ENCODE measurements around the gene SEMA3E.
"Not testable (repeated sequence)": the region's sequence is repeated elsewhere in the genome, so short reads cannot be mapped to it uniquely, and the experiment has no call there.

The SEMA3E gene

GRCh38 chr7:83648464-83649241 is at the start of gene SEMA3E:
SEMA3E (minus strand) TSS chr7:83649139.
- no peak for DNase-seq

- no peak for DNase-seq
These were observed 49.0 kb upstream of the SEMA3E start for GRCh38 chr7:83697804-83698530.

DNA sequence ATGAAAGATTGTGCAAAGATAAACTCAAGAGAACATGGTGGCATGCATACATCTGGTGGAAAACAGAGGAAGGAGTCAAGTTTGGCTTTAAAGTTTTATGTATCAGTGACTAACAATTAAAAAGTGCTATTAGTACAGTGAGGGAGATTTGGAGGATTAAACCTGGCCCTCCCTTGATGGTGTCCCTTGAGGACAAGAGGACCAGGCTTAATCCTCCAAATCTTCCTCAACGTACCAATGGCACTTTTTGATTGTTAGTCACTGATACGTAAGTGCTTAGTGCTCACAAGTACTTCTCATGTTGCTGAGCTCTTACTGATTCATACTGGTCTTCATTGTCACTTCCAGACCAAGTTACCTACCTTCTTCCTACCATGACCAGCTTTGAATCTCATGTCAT is 47.2 kb upstream of the SEMA3E start:
- no peak for DNase-seq

GRCh38 chr7:83695128-83695960 is 46.4 kb upstream of the SEMA3E start:
- DNase-seq = no peak

GRCh38 chr7:83693256-83693655 is 44.3 kb upstream of the SEMA3E start:
- DNase-seq = no peak

DNA sequence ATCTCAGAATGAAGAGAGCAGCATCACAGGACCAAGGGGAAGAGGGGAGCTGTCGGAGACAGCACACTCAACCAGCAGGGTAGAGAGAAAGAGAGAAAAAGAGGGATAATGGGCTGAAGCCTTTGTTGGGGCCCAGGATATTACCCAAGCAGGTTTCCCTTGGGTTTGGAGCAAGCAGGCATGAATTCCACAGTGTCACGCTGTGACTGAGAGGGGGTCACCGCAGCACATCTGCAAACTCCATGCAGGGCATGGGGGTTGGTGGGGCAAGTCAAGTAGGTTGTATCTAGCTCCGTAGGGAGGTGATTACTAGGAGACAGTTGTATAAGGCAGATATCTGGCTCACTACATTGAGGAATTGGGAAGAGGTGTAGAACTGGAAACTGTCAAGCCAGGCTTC is 42.2 kb upstream of the SEMA3E start:
- no peak for DNase-seq

GRCh38 chr7:83689855-83690254 is 40.9 kb upstream of the SEMA3E start:
- DNase-seq = no peak

DNA sequence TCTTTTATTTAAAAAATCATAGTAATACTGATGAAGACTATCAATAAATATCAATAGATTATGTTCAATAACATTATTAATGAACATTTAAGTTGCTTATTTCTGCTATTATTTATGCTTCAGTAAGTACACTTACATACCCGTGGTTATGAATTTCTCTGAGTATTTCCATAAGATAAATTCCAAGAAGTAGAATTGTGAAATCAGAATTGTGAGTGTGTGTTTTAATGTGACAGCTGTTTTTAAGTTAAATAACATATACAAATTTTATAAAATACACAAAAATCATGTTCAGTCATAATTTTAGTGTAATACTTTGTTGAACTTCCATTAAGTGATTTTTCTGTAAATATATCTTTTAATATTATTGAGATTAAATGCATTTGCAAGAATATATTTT is 37.5 kb upstream of the SEMA3E start:
- no peak for DNase-seq

GRCh38 chr7:83684928-83685327 is 36.0 kb upstream of the SEMA3E start:
- no peak for DNase-seq

GRCh38 chr7:83681200-83681778 is 32.4 kb upstream of the SEMA3E start:
- DNase-seq = no peak

DNA sequence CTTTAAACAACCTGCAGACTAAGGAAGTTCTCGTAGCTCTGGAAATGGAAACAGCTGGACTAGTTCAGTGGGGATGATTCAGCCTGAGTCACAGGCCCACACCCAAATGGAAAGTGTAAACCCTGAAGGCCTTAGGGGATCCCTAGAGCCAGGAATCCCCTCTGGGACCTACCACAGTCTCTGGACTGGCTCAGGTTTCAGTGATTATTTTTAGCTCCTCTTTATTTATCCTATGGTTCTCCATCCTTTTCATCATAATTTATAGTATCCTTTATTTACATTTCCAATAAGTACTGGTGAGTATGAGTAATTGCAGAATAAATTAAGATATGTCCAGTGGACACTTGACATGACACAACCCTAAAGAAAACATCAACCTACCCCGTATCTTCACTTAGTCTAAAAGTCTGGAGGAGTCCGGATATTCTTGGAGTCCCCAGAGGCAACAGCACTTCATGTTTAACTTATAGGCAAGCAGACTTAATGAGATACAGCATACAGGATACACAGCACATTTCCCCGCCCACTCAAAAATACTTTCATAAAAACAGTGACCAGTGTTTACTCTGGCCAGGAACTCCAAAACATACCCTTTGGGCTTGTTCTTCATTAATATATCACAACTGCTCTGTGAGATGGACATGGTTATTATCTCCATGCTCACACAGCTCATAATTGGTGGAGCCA is 28.4 kb upstream of the SEMA3E start:
- peak; percentile 58 for DNase-seq

DNA sequence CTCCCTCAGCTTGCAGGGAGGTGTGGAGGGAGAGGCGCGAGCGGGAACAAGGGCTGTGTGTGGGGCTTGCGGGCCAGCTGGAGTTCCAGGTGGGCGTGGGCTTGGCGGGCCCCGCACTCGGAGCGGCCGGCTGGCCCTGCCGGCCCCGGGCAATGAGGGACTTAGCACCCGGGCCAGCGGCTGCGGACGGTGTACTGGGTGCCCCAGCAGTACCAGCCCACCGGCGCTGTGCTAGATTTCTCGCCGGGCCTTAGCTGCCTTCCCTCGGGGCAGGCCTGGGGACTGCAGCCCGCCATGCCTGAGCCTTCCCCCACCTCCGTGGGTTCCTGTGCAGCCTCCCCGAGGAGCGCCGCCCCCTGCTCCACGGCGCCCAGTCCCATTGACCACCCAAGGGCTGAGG is 24.4 kb upstream of the SEMA3E start:
- DNase-seq = not testable (repeated sequence)

GRCh38 chr7:83672157-83672556 is 23.2 kb upstream of the SEMA3E start:
- no peak for DNase-seq

DNA sequence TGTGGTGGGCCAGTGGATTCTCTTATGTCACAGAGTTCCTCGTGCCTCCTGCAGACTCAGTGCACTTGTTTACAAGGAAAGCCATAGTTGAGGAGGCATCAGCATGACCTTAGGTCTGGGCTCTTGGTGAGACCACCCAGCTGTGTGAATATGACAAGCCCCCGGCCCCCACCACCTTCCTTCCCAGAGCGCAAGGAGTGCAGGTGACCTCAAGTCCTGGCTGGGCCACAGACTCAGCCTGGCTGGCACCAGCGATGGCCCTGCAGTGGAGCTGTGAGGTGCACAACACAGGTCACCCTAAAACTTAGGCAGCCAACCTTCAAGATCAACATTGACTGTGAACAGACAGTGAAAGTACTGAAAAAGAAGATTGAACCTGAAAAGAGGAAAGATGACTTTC is 14.2 kb upstream of the SEMA3E start:
- DNase-seq = no peak

DNA sequence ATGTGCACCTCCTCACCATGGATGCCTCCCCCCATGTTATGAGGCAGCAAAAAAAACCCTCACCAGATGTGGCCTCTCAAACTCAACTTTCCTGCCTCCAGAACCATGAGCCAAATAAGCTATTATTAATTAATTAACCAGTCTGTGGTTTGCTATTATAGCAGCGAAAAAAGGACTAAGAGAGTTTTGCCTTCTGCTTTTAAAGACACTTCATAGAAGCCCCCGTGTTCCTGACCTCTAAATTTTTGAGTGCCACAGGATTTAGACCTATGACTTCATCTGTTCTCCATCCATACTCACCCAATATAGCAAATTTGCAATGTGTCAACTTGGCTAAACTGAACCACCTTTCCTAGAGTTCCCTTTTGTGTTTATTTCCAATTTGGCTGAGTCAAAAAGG is 9.2 kb upstream of the SEMA3E start:
- DNase-seq = no peak

GRCh38 chr7:83655951-83656556 is 7.1 kb upstream of the SEMA3E start:
- DNase-seq = peak; percentile 40

DNA sequence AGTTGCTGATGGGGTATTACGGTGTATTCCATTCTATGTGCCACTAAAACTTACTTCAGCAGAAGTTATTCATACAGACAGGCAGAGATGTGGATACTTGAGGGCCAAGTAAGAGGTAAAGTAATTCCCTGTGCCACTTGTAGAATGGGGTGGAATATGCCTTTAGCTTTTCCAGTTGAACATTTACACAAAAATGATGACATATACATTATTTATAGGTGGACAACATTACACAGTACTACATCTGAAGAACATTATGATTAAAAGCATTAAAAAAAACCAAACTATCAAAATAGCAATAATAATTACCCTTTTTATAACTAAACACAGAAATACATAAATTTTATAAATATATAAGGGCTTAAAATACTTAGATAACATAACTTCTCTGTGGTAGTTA is 3.5 kb upstream of the SEMA3E start:
- no peak for DNase-seq

GRCh38 chr7:83649701-83650100 is 762 bp upstream of the SEMA3E start:
- peak; percentile 21 for DNase-seq

DNA sequence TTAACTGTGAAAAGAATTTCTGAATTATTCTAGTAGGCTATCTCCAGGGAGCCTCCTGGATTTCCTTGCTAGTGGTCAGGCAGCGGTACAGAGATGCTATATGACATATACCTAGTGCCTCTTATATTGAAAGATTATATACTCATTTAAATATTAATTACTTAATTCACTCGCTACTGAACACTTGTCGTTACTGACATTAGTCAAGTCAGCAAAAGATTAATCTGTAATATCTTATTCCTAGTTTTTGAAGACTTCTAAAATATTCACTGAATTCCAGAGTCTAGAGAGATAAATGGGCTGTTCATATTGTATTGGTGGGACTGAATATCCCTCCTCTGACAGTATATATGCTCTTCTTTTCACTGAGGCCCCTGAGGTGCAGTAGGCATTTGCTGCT is 2.9 kb downstream of the SEMA3E start:
- no peak for DNase-seq

GRCh38 chr7:83643739-83644138 is 5.2 kb downstream of the SEMA3E start:
- peak; percentile 49 for DNase-seq

DNA sequence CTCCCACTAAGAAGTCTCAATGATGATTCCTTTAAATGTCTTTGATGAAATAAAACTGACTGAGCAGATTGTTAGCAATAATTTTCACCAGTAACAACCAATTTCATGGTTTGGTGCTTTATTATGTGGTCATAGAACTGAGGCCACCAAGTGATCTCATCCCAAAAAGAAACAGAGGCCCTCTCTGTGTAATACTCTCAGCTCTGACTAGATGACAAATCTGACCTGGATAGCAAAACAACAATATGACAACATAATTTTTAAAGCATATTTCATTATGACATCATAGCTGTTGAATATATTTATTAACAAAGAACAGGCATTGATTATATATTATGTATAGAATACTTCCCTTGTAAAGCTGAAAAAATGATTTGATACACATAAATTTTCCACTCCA is 5.9 kb downstream of the SEMA3E start:
- no peak for DNase-seq

Data from DMS153 (cell line).